ENCODE data around the gene THUMPD3. TPM values are rescaled to one million over a fixed set of nuclear protein-coding genes. Genes with fewer than 3 reads are reported as not detected.

The THUMPD3 gene
- total RNA-seq, 2 donors from 2014 or later, result 28.4 to 30.5 TPM

- H3K4me3 ChIP-seq, result no peak overlapping the region
- H3K4me1 ChIP-seq, result peaks cover 0 to 49% of the 10 kb centered on the region in 2 donors
- TF ChIP-seq CTCF (IDR thresholded peaks at IDR 0.05), result no peak
- H3K27me3 ChIP-seq, result no peaks in the 10 kb centered on the region
- no peaks in the 10 kb centered on the region for H3K9me3 ChIP-seq
- DNase-seq (ENCODE audit: low spot score), result no peak
- peak overlapping the region; percentile 8 to 43 for H3K27ac ChIP-seq
- H3K36me3 ChIP-seq, result no peaks in the 10 kb centered on the region
These were observed 53.4 kb downstream of the THUMPD3 start for GRCh38 chr3:9416139-9416780.

GRCh38 chr3:9420850-9421549, 58.1 kb downstream of the THUMPD3 start:
- H3K4me1 ChIP-seq, result peaks cover 0 to 50% of the 10 kb centered on the region in 2 donors
- H3K9me3 ChIP-seq, result no peaks in the 10 kb centered on the region
- H3K36me3 ChIP-seq, result no peaks in the 10 kb centered on the region
- H3K27me3 ChIP-seq, result no peaks in the 10 kb centered on the region
- no peak for TF ChIP-seq CTCF (IDR thresholded peaks at IDR 0.05)
- DNase-seq (ENCODE audit: low spot score), result no peak
- peak overlapping the region in 1 of 2 donors; percentile 1 for H3K27ac ChIP-seq
- H3K4me3 ChIP-seq, result no peak overlapping the region

GRCh38 chr3:9422712-9423424, 60.0 kb downstream of the THUMPD3 start:
- peak; percentile 88 for DNase-seq (ENCODE audit: low spot score)
- peaks cover 0 to 37% of the 10 kb centered on the region in 2 donors for H3K4me1 ChIP-seq
- H3K27me3 ChIP-seq, result no peaks in the 10 kb centered on the region
- no peaks in the 10 kb centered on the region for H3K9me3 ChIP-seq
- H3K4me3 ChIP-seq, result no peak overlapping the region
- TF ChIP-seq CTCF (IDR thresholded peaks at IDR 0.05), result peak; percentile 14 to 66
- peak overlapping the region; percentile 69 to 83 for H3K27ac ChIP-seq
- peaks cover 17% of the 10 kb centered on the region for H3K36me3 ChIP-seq

- H3K4me1 ChIP-seq, result peaks cover 0 to 8% of the 10 kb centered on the region in 2 donors
- DNase-seq (ENCODE audit: low spot score), result no peak
- no peak overlapping the region for H3K27ac ChIP-seq
- no peaks in the 10 kb centered on the region for H3K27me3 ChIP-seq
- H3K36me3 ChIP-seq, result peaks cover 69% of the 10 kb centered on the region
- no peaks in the 10 kb centered on the region for H3K9me3 ChIP-seq
- no peak overlapping the region for H3K4me3 ChIP-seq
- no peak for TF ChIP-seq CTCF (IDR thresholded peaks at IDR 0.05)
These were observed 65.6 kb downstream of the THUMPD3 start for GRCh38 chr3:9428411-9428810.

GRCh38 chr3:9430733-9431132, 67.9 kb downstream of the THUMPD3 start:
- H3K27me3 ChIP-seq, result no peaks in the 10 kb centered on the region
- peaks cover 0 to 4% of the 10 kb centered on the region in 2 donors for H3K4me1 ChIP-seq
- H3K4me3 ChIP-seq, result no peak overlapping the region

More at GRCh38 chr3:9430733-9431132, 67.9 kb downstream of the THUMPD3 start:
- Histone ChIP-seq H3K9me3 (no peaks in the 10 kb centered on the region), H3K36me3 (peaks cover 93% of the 10 kb centered on the region), H3K27ac (no peak overlapping the region)
- TF ChIP-seq CTCF (IDR thresholded peaks at IDR 0.05), result no peak
- DNase-seq (ENCODE audit: low spot score), result no peak
